NCI-H2196 (cell line): ENCODE measurements around the gene OXER1.

Experiments used
- DNase-seq: peaks from one replicate; lab custom pipeline; 2025; ENCODE audit not compliant: unreplicated experiment; lab: John Stamatoyannopoulos, UW

Gene OXER1

DNA sequence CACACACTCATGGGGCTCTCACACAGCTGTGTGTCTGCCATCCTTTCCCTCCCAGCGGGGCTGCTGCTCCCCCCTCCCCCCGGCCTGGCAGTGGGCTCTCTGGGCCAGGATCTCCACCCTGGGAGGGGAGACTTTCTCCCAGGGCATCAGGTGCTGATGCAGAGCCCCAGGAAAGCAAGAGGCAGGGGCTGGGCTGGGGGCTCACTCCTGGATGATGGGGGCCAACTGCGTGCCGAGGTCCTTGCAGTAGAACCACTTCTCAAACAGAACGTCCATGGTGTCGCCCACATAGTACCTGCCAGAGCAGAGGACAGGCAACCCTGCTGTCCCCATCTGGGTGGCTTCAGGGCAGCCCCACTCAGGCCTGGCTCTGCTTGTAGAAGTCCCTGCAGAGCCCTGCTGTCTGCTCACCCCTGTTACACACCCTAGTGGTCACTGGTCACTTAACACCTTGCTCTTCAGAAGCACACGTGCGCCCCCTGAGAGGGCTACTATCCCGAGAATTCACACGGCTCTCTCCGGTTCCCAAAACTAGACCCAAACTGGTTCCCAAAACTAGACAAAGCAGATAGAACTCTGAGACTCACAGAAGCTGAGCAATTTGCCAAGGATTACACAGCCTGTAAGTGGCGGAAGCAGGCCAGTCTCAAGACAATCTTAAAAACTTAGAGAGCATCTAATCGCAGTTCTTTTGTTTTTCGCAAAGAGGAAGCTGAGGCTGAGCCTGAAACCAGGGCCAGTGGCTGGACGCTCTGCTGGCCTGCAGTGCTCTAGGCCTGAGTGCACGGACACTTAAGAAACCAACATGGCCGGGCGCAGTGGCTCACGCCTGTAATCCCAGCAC lies 6.6 kb upstream of the OXER1 start:
- DNase-seq, result no peak

DNA sequence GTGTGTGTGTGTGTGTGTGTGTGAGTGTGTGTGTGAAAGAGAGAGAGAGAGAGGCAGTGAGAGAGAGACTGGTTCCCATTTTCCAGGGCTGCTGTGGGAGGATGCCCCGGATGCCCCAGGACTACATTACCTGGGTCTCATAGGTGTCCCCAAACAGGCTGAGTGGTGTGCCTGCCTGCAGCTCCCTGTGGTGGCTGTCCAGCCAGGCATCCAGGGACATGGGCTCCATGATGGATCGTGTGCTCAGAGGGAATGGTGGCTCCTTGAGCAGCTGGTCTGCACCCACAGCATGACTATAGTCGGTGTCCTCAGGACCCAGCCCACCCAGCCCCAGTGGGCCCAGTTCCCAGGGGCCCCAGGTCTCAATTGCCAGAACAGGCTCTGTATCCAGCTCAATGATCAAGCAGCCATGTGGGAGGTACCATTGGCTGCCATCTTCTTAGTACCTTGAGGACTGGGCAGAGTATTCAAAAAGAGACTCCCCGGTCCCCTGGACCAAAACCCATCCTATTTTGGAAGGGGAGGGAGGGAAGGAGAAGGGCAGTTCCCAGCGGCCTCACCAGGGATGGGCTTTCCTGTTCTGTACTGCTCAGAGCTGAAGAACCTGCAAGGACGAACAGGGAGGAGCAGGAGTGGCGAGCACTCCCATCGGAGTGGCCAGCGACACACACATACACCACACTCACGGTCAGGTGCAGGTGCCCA lies 5.8 kb upstream of the OXER1 start:
- no peak for DNase-seq

DNA sequence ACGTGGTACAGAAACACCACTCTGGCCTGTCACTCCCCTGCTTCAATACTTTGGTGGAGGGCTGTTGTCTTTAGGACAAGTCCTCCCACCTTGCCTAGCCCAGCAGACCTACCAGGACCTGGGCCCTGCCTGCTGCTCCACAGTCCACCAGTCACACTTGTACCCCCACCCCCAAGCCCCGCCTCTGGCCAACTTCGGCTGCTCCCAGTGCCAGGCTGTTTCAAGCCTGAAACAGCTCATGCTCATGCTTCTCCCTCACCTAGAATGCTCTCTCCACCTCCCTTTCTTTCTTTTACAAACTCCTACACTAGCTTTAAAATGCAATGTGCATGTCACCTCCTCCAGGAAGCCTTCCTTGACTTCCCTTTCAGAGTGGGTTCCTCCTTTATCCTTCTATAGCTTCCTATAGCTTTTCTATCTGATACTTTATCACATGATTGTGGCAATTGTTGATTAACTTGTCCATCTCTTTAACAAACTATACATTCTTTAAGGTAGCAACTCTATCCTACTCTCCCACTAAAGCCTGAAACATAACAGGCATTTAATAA lies 4.8 kb upstream of the OXER1 start:
- no peak for DNase-seq

DNA sequence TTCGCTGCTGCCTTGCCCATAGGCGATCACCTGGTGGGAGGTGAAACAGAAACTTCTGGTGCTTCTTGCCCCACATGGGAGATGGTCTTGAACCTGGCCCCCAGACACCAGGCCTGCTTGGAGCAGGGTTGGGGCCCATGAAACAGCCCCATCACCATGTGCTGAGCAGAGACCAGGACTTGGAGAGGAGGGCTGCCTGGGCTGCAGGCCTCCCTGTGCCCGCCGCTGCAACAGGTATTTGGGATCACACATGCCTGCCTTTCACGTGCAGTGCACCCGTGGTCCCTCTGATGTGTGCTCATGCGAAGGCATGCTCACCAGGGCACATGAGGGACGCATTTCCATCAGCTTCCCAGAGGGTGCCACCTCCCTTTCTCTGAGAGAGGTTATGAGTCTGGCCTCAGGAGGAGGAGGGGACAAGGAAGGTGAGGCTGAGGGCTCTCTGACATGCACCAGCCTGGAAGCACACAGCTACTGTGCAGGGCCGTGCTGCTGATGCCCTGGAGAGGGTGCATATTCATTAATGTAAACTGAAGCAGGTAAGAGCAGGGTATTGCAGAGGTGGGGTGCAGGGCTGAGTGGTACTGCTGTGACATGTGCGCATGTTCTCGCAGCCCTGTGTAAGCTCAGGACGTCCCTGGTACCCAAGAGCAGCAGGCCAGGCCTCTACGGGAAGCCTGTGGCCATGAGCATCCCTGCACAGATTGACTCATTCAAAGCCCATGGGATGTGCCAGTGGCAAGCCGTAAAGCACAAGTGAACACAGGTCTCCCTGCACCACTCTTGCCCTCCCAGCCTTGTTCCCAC lies 4.2 kb upstream of the OXER1 start:
- no peak for DNase-seq

DNA sequence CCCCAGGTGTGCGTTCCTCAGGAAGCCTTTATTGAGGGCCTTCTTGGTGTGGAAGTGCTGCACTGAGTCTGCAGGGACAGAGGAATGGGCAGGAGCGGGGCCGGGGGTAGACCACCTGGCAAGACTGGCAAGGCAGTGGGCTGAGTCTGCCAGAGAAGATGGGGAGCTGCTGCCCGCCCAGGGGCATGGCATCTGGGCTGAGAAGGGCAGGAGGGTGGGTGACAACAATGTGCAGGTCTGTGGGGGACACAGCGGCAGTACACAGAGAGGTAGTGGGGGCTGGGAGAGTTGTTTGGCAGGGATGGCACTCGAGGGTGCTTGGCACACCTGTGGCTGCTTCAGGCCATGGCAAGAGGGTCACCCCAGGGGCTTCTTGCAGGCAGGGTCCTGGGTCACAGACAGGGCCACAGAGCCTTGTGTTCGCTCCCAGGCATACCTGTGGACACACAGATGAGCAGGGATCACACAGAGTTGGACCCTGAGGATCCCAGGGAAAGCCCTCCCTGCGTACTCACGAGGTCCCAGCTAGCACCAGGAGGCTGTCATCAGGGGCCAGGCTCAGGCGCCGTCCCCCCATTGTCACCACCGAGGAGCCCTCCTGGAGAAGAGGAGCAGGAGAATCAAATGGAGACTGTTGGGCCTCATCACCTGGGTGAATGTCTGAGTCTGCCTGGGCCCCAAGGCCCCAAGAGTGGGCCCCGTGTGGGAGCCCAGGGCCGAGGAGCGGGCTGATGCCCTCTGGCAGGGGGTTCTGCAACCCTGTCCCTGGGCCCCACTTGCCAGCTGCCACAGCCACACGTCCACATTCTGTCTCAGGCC lies 3.4 kb upstream of the OXER1 start:
- no peak for DNase-seq

DNA sequence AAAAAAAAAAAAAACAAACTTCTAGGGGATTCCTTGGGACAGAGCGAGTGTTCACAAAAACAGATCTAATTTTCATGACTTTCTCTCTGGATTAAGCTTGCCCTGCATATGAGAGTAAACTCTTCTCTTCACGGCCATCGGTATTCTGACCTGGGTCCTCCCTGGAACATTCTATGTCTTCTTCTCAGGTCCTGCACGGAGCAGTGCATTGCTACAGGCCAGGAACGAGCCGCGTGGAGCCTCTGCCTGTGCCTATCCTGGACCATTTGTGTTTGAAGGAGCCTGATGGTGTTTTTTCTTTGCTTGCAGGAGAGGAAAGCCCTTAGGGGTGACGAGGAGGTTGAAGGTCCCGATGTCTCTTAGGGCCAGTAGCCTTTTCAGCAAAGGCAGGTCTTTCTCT lies 1.8 kb upstream of the OXER1 start:
- no peak for DNase-seq

DNA sequence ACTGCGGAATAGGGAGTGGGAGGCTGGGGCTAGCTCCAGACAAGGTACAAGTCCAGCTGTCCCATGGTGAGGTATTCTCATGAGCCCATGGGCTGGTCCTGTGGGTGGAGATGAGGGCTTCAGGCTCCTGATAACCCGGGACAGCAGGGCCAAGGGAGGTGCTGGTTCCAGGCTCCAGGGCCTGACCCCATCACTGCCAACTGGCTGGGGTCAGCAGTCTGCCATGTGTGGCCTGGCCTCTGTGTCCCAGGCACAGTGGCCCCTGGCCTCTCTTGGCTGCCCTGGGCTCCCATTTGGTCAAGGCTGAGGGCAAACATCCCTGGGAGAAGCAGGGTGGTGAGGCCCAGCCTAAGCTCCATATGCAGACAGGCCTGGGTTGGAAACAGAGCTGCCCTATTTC lies 966 bp upstream of the OXER1 start:
- DNase-seq, result no peak

DNA sequence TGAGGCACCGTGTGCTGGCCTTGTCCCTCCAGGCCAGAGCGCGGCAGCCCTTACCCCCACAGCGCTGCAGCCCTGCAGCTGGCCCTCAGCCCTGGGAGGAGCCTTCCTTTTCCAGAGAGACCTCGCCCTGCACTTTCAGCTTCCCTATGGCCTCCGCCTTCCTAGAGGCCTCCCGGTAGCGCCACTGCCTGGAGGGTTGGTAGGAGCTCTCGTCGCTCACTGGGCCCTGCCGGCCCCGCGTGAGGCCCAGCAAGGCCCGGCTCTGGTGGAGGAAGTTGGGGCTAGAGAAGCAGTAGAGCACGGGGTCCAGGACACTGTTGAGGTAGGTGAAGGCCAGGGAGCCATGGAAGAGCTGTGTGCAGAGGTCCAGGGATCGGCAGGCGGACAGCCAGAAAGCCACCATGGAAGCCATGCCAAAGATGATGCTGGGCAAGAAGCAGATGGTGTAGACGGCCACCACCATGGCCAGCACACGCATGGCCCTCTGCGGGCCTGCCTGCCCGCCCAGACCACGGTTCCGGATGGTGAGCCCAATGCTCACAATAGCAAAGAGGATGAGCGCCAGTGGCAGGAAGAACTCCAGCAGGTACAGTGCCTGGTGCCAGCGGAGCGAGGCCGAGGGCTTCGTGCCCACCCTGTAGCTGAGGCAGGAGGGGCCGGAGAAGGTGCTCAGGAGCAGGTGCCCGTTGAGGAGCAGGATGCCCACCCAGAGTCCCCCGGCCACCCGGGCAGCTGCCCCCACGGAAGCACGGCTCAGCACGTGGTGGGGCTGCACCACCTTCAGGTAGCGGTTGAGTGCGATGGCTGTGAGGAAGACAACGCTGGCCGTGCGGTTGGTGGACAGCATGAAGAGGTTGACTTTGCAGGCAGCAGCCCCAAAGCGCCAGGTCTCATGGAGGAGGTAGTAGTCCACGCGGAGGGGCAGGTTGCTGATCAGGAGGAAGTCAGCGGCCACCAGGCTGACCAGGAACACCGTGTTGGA lies 821 bp downstream of the OXER1 start:
- DNase-seq, result no peak

DNA sequence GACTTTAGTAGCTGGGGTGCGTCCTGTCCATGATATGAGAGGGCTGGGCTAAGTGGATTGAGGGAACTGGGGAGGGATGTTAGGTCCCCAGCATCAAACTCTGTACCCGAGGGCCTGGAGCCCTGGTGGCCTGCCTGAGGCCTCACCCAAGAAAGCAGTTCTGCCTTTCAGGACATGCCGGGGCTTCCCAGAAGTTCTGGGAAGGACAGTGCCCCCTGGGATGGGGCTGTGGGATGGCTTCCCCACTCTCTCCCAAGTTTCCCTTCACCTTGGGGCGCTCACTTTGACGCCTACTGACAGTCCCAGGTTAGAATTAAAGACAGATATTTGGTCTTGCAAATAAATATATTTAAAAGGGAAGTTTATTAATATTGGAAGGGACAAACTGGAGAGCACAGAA lies 1.8 kb downstream of the OXER1 start:
- no peak for DNase-seq

DNA sequence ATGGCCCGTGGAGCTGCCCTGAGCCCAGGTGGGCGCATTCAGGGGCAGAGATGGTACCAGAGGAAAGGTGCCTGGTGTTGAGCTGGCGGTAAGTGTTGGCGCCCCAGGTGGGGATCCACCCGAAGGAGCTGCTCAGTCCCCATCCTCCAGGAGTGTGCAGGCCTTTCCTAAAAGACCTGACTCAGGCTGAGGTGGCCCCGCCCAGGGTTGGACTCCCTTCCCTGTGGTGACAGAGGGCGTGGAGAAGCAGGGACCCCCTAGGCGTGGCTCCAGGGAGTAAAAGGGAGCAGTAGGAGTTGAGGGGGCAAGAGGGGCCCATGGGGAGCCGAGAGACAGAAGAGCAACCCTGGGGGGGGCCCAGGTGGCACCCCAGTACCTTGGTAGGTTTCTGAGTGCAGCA lies 2.4 kb downstream of the OXER1 start:
- no peak for DNase-seq

DNA sequence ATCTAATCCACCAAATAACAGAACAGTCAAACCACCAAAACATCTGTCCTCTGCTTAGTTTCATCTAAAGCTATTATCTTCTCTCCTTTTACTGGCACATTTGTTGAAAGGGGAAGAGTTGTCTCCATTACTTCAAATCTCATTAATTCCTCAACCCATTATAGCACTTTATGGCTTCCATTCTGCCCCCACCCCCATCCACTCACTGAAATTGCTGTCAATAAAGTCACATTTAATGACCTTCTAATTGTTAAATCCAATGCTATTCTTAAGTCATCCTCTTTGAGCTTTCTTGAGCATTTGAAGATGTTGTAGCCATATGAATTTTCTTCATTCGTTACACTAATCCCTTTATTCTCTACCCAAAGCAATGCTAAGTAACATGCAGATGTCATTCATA lies 5.2 kb downstream of the OXER1 start:
- DNase-seq, result no peak

DNA sequence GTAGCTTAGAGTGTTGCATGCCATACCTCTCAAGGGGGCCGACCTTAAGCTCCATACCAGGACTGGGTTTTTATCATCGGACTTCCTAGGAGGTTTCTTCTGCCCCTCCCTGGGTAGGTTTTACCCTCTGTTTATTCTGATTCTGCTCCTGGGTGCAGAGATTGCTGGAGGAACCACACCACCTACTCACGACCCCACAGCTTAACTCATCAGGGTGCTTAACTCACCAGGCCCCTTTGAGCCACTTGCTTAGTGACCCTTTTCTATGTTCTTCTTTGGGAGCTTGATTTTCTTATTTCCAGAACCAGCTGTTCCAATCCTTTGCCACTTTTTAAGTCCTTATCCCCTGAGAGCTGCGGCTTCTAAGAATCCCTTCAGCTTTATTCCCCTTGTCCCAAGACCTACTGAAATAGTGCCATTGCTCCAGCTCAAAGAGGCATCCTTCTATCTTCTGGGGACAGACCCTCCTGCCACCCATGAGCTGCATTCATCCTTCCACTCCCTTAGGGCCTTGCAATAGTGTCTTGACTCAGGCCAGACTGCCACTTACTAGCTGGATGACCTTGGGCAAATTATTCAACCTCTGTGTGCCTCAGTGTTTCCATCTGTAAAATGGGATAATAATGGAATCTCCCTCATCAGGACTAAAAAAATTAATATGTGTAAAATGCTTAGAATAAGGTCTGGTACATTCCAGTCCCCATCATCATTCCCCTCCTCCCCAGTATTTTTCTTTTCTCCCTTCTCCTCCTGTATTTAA lies 5.8 kb downstream of the OXER1 start:
- no peak for DNase-seq

DNA sequence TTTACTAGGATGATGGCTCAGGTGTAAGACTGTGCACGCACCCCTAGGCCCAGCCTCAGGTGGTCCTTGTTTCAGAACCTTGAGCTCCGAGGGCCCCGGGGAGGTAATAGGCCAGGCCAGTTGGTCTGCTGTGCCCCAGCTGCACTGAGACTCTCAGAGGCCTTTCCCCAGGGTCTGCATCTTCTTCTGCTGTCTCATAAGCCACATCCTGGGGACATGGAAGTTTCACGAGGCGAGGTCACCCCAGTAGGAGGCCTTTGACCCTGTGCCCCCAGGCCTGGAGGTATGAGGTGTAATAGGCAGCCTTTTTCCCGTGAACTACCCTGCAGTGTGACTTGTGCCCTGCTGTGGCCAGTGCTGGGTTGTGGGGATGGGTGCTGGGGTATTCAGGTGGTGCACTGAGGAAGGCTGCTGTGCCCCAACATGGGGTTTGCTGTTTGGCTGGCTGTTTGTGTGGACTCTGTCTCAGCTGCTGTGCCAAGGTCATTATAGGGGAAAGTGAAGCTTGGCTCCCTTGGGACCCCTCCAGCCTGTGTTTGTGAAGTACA lies 6.9 kb downstream of the OXER1 start:
- no peak for DNase-seq

DNA sequence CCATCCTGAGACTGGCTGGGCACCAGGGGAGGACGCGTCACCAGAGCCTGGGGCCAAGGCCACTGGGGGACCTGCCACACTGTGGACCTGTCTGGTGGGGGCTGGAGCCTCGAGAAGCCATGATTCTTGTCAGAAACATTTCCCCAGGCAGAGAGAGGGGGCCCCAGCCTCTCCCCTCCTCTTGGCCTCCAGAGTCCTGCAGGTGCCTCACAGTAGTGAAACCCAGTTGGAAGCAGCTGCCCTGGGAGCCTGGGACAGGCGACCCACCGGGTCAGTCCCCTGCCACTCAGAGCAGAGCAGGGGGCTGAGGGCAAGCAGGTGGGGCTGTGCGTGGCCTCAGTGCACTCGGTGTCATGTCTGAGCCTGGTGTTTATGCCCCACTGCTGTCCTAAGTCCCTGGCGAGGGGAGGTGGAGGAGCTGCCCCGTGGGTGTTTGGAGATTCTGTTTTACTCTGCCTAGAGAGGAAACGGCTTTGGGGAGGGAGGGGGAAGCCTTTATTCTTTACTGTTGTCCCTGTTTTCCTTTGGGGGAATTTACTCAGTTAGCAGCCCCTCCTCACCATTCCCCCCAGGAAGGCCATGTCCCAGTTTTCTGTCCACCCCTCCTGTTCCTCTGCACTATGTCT lies 7.7 kb downstream of the OXER1 start:
- no peak for DNase-seq

DNA sequence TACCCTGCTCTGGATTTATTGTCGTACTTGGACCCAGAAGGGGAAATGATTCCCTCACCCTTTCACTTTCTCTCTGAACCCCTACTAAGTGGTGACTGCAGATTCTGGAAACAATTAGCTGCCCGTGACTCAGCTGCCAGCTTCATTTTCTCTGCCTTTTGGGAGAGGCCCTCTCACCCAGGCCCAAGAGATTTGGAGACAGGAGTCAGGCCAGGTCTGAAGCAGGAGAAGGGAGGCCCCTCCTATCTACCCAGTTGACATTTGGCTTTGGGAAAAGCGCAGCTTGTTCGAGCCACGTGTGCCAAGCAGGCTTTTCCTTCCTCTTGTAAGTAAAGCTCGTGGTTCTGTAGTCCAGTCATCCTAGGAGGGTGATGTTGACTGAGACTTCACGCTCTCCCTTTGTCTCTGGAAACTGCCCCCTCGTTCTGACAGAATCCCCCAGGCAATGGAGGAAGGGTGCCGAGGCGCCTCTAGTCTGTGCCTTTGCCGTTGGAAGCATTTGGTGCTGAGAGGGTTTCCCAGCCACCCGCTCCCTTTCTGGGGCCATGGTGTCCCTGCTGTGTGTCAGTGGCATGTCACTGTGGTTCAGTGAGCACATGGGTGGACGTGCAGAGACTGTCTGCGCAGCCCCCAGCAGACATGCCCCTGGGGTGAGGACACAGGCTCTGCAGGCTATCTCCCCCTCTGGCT lies 8.6 kb downstream of the OXER1 start:
- DNase-seq, result no peak

DNA sequence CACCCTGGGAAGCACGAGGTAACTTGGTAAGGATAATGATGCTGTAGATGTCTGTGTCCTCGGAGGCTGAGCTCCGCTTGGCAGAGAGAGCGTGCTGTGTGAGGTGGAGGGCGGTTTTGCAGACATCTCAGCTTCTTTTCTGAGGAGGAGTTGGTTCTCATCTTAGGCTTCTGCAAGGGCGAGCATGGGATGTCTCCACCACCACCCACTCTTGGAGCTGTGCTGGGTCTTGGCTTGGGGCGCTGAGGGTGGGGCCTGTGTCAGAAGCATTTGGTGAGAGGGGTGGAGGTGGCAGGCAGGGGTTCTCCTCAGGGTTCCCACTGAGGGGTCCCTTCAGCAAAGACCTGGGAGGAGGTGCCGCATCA lies 9.2 kb downstream of the OXER1 start:
- DNase-seq, result no peak

DNA sequence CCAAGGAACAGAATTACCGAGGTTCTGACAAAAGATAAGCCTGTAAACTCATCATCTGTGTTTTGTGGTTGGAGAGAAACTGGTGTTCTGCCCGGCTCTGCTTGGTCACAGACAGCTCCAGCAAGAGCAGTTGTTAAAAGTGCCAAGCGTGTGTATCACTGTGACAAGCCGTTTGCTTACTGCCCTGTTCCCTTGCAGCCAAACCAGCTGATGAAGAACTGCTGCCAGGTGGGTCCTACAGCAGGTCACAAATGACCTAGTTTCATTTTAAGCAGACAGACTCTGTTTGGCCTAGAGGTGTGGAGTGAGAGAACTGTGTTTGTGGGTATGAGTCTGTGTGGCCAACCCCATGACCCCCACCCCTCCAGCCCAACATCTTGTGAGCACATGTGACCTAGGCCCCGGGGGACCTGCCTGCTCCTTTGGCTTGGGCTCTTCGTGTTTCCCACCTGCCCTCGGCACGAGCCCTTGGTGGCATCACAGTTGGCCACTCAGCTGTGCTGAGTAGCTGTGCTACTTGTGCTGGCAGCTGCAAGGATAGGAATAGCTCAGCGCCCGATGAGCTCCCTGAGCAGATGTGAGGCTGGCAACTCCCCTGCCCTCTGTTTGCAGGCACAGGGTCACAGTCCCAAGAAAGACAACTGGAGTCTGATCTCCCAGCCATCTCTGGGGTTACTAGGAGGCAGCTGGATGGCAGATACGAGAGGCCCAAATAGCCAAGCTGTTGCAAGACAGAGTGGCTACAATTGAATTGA lies 9.7 kb downstream of the OXER1 start:
- DNase-seq, result no peak
